Activated CD4-positive, alpha-beta T cell treated with anti-CD3 and anti-CD28 coated beads, Interleukin-2, amount 50 U/mL, for 4 hours (primary cell): ENCODE results near the gene DIAPH3.

ENCODE experiments used
- DNase-seq, 2 experiments: peaks; one replicate each; pipeline ENCODE4 v3.0.0-alpha.2; 2020

Gene DIAPH3

GRCh38 chr13:60018536-60018935 is 145.2 kb downstream of the DIAPH3 start:
- no peak for DNase-seq

- DNase-seq = no peak
Observed at GRCh38 chr13:60016229-60016628, 147.5 kb downstream of the DIAPH3 start.

GRCh38 chr13:60013166-60013565 is 150.6 kb downstream of the DIAPH3 start:
- no peak for DNase-seq

GRCh38 chr13:60012488-60012887 is 151.2 kb downstream of the DIAPH3 start:
- DNase-seq = no peak

GRCh38 chr13:60009300-60010253 is 154.2 kb downstream of the DIAPH3 start:
- no peak for DNase-seq

GRCh38 chr13:60001889-60002288 is 161.8 kb downstream of the DIAPH3 start:
- no peak for DNase-seq

GRCh38 chr13:60000976-60001375 is 162.8 kb downstream of the DIAPH3 start:
- DNase-seq = no peak

GRCh38 chr13:60000081-60000480 is 163.6 kb downstream of the DIAPH3 start:
- no peak for DNase-seq

- no peak for DNase-seq
Observed at GRCh38 chr13:59997976-59998375, 165.8 kb downstream of the DIAPH3 start.

- DNase-seq = no peak
Observed at GRCh38 chr13:59996461-59996980, 167.2 kb downstream of the DIAPH3 start.

- DNase-seq = no peak
Observed at GRCh38 chr13:59991395-59991794, 172.3 kb downstream of the DIAPH3 start.

- no peak for DNase-seq
Observed at GRCh38 chr13:59982631-59983382, 180.9 kb downstream of the DIAPH3 start.

- no peak for DNase-seq
Observed at GRCh38 chr13:59979589-59979988, 184.1 kb downstream of the DIAPH3 start.

- DNase-seq = no peak
Observed at GRCh38 chr13:59978862-59979261, 184.9 kb downstream of the DIAPH3 start.

GRCh38 chr13:59976856-59977255 is 186.9 kb downstream of the DIAPH3 start:
- no peak for DNase-seq

- no peak for DNase-seq
Observed at GRCh38 chr13:59975807-59976435, 187.8 kb downstream of the DIAPH3 start.

GRCh38 chr13:59970847-59971246 is 192.9 kb downstream of the DIAPH3 start:
- no peak for DNase-seq

- DNase-seq = no peak
Observed at GRCh38 chr13:59963827-59964226, 199.9 kb downstream of the DIAPH3 start.

- DNase-seq = no peak
Observed at GRCh38 chr13:59963383-59963782, 200.3 kb downstream of the DIAPH3 start.

GRCh38 chr13:59962343-59962742 is 201.4 kb downstream of the DIAPH3 start:
- no peak for DNase-seq

- no peak for DNase-seq
Observed at GRCh38 chr13:59960683-59961082, 203.0 kb downstream of the DIAPH3 start.

GRCh38 chr13:59957438-59957837 is 206.3 kb downstream of the DIAPH3 start:
- DNase-seq = no peak

- no peak for DNase-seq
Observed at GRCh38 chr13:59954601-59955000, 209.1 kb downstream of the DIAPH3 start.
